ENCODE data around the gene PARD3.

- no peak for TF ChIP-seq CTBP1 (IDR thresholded peaks at IDR 0.05; ENCODE audit: borderline replicate concordance)
- no peak for TF ChIP-seq FOXM1 (IDR thresholded peaks at IDR 0.05; ENCODE audit: borderline replicate concordance)
- no peak for TF ChIP-seq FOXK2 (IDR thresholded peaks at IDR 0.05)
- TF ChIP-seq NFRKB (IDR thresholded peaks at IDR 0.05) = no peak
- no peak for TF ChIP-seq ELF4 (IDR thresholded peaks at IDR 0.05)
- no peak for TF ChIP-seq FOXA1 (IDR thresholded peaks at IDR 0.05)
- TF ChIP-seq ARNT (IDR thresholded peaks at IDR 0.05) = no peak
- TF ChIP-seq SP1 (IDR thresholded peaks at IDR 0.05) = no peak
- TF ChIP-seq BHLHE40 (IDR thresholded peaks at IDR 0.05; ENCODE audit: borderline replicate concordance) = no peak
- TF ChIP-seq ZNF384 (IDR thresholded peaks at IDR 0.05) = no peak
- no peak for TF ChIP-seq SUZ12 (IDR thresholded peaks at IDR 0.05)
- no peak for TF ChIP-seq TARDBP (IDR thresholded peaks at IDR 0.05)
- no peak for TF ChIP-seq PKNOX1 (IDR thresholded peaks at IDR 0.05)
Measured at GRCh38 chr10:34157501-34157900, 657.6 kb downstream of the PARD3 start.
